Omental fat pad (tissue), 4 donors: ENCODE results near the gene YAP1. TPM values are rescaled to one million over a fixed set of nuclear protein-coding genes. Genes with fewer than 3 reads are reported as not detected.

Experiments
- ATAC-seq: fragments of 150-250 bp; one replicate; pipeline ENCODE4 v1.9.1; 2016; ENCODE audit warnings: mild to moderate bottlenecking, moderate library complexity; ENCODE audit not compliant: low FRiP score
- DNase-seq: peaks from one replicate; pipeline ENCODE4 v3.0.0-alpha.2; 2019; ENCODE audit warnings: low spot score
- total RNA-seq, 4 donors: library from RNA; depleted of rRNA; stranded (reverse); fragments of >200 nt; gene quantifications; one replicate each; pipeline ENCODE4 v1.1.0, GENCODE V29; 2016
- TF ChIP-seq, protein P1 (sequence below), 3 donors: fragments of 450-650 bp; IDR thresholded peaks; one replicate each; pipeline ENCODE4 v1.5.1; 2016 to 2017; ENCODE audit warnings: antibody characterized with exemption in 3 of 3, mild to moderate bottlenecking in 3 of 3, moderate library complexity in 2 of 3

YAP1 gene
- total RNA-seq, 4 donors from 2014 or later, result 102 to 152 (median 130) TPM

DNA sequence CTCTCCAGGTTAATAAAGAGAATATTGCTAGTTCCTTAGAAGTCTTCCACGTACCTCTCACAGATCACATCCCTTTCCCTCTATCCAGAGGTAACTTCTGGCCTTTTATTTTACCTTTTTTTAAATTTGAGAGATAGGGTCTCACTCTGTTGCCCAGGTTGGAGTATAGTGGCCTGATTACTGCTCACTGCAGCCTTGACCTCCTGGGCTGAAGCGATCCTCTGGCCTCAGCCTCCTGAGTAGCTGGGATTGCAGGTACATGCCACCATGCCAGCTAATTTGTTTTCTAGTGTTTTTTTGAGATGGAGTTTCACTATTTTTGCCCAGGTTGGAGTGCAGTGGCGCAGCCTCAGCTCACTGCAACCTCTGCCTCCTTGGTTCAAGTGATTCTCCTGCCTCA, 24.4 kb downstream of the YAP1 start:
- TF ChIP-seq, protein P1, sequence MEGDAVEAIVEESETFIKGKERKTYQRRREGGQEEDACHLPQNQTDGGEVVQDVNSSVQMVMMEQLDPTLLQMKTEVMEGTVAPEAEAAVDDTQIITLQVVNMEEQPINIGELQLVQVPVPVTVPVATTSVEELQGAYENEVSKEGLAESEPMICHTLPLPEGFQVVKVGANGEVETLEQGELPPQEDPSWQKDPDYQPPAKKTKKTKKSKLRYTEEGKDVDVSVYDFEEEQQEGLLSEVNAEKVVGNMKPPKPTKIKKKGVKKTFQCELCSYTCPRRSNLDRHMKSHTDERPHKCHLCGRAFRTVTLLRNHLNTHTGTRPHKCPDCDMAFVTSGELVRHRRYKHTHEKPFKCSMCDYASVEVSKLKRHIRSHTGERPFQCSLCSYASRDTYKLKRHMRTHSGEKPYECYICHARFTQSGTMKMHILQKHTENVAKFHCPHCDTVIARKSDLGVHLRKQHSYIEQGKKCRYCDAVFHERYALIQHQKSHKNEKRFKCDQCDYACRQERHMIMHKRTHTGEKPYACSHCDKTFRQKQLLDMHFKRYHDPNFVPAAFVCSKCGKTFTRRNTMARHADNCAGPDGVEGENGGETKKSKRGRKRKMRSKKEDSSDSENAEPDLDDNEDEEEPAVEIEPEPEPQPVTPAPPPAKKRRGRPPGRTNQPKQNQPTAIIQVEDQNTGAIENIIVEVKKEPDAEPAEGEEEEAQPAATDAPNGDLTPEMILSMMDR (IDR thresholded peaks at IDR 0.05), result no peak
- no peak for ATAC-seq
- no peak for DNase-seq

DNA sequence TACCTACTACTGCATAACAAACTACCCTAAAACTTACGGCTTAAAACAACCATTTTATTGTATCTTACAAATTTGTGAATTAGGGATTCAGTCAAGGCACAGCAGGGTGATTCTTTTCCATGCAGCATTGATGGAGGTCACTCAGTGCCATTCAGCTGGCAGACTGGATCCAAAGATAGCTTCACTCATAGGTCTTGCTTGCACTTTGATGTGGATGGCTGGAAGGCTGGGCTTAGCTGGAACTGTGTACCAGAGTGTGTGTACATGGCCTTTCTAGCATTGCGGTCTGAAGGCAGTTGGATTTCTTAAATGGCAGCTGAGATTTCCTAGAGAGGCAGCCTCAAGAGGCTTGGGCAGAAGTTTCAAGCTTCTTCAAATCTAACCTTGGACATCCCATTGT, 25.0 kb downstream of the YAP1 start:
- no peak for DNase-seq
- no peak for ATAC-seq
- TF ChIP-seq, protein P1 (IDR thresholded peaks at IDR 0.05), result no peak

DNA sequence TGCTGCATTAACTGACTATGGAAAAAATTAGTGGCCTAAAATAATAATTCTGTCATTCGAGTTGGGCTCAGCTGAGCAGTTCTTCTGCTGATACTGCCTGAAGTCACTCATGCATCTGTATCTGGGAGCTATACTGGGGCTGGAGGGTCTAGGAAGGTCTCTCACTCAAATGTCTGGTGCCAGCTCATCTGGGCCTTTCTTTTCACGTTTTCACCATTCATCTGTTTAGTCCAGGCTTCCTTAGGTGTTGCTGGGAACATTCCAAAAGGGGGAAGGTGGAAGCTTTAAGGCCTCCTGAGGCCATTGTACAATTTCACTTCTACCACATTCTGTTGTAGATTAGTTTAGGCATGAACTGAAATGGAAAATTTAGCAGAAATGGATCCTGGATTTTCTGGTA, 28.0 kb downstream of the YAP1 start:
- TF ChIP-seq, protein P1 (IDR thresholded peaks at IDR 0.05), result no peak
- ATAC-seq (no peak), DNase-seq (no peak)

DNA sequence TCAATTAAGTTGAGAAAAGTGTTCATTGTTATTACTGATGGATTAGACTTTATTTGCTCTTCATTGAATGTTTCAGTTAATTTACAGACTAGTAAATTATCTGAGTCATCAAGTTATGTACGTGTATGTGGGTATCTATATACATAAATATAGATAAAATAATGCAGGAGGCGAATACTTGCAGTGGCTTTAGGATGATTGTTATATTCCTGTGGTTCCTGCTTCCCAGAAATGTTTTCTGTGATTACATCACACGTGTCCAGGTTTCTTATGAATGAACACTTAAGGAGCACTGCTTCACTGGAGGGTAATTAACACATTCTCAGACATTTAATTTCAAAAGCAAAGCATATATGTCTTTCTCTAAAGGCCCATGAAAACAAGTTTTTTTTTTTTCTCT, 28.4 kb downstream of the YAP1 start:
- peak; percentile 47 for ATAC-seq
- no peak for DNase-seq
- TF ChIP-seq, protein P1 (IDR thresholded peaks at IDR 0.05), result no peak

DNA sequence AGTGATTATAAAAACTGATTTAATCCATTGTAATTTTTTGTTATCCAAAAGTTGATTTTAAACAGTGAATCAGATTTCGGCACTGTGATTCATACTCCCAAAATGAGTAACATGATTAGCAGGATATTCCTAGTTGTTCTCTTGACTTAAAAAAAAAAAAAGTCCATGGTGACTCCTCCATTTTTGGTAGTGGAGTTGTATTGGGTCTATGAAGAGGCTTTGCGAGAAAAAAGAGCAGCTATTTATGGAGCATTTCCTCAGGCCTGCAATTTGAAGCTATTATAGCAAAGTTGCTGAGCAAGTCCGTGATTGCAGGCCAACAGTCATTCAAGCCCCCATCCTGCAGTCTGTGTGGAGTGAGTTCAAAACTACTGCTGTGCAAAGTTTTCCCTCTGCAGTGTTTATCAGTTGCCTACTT, 28.8 kb downstream of the YAP1 start:
- ATAC-seq, result peak; percentile 49
- TF ChIP-seq, protein P1 (IDR thresholded peaks at IDR 0.05), result no peak
- DNase-seq, result no peak

DNA sequence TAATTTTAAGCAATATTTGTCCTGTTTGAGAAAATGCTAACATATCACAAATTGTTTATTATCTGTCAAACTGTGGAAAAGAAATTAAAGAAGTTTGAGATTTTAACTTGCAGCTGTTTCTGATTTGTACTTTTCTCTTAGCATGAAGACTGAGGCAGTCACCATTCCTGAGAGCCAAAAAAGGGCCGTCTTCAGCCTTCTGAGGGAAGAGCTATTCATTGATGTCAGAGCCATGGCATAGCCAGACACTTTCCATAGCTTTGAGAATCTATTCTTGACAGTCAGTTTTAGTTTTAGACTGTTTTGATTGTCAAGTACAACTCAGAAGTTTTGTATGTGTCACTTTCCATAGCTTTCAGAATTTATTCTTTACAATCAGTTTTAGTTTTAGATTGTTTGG, 32.1 kb downstream of the YAP1 start:
- ATAC-seq (no peak), DNase-seq (no peak)
- TF ChIP-seq, protein P1 (IDR thresholded peaks at IDR 0.05), result no peak

DNA sequence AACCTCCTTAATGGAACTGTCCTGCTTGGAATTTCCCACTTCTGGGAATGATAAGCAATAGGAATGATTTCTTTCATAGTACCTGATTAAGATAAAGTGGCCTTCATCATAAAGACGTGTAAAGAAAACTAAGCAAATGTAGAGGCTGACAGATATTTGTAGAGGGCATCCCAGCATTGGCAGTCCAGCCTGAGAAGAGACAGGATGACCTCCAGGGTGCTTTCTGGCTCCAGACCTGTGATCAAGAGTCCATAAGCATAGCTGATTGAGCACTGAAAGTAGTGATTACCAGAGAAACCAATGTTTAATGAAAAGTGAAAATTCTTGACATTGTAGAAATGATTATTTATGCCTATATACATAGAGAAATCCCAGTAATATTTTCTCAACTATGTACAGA, 33.6 kb downstream of the YAP1 start:
- DNase-seq (no peak), ATAC-seq (no peak)
- TF ChIP-seq, protein P1 (IDR thresholded peaks at IDR 0.05), result no peak
